ENCODE measurements around the gene IL17RA. TPM values are rescaled to one million over a fixed set of nuclear protein-coding genes. Genes with fewer than 3 reads are reported as not detected.

IL17RA gene
- total and polyA plus RNA-seq, 2 of the 4 experiments (the other 2 are of a cell fraction): 5.2 to 15.3 TPM

GRCh38 chr22:17097062-17097461 is 12.3 kb downstream of the IL17RA start:
- Histone ChIP-seq H4K91ac (ENCODE audit: insufficient read depth, low read depth, low read length) (no peak overlapping the region), H2BK20ac (ENCODE audit: low read depth, low read length) (no peak overlapping the region), H3K9me1 (ENCODE audit: insufficient read depth, low read length) (peaks cover 5% of the 10 kb centered on the region; the same call in 1 of the 2 replicates), H3K9ac (ENCODE audit: low read depth, low read length) (no peak overlapping the region), H3K4me3 (ENCODE audit: insufficient read depth, low read depth, low read length) (no peak overlapping the region), H3K27me3 (ENCODE audit: control insufficient read depth, insufficient read depth, low read length) (no peaks in the 10 kb centered on the region), H2AFZ (replicated peaks; ENCODE audit: low read length, poor library complexity) (no peak overlapping the region), H3K27ac (ENCODE audit: insufficient read depth, low read length) (no peak overlapping the region), H3K9me3 (ENCODE audit: control insufficient read depth, insufficient read depth, low read length) (no peaks in the 10 kb centered on the region), H2BK5ac (ENCODE audit: low read depth, low read length, poor library complexity, severe bottlenecking) (no peak overlapping the region), H4K20me1 (ENCODE audit: insufficient read depth, low read length) (peaks cover 30% of the 10 kb centered on the region), H2BK120ac (ENCODE audit: low read depth, low read length) (no peak overlapping the region), H4K8ac (ENCODE audit: low read depth in 2 of 2, low read length in 2 of 2) (no peak overlapping the region), H3K4me2 (ENCODE audit: low read depth, low read length) (no peak overlapping the region), H3K14ac (replicated peaks; ENCODE audit: low read depth, low read length) (no peak overlapping the region), H3K79me1 (ENCODE audit: low read depth in 1 of 2, low read length in 2 of 2) (peaks cover 19 to 33% of the 10 kb centered on the region in 2 experiments), H3K23ac (ENCODE audit: low read depth, low read length) (no peak overlapping the region), H3K4me1 (ENCODE audit: control insufficient read depth, insufficient read depth, low read length) (no peaks in the 10 kb centered on the region; the same call in 1 of the 2 replicates), H2AK5ac (ENCODE audit: low read depth, low read length) (no peak overlapping the region), H3K18ac (ENCODE audit: low read depth, low read length) (no peak overlapping the region), H3K36me3 (ENCODE audit: control insufficient read depth, insufficient read depth, low read length) (peaks cover 34% of the 10 kb centered on the region), H2AK9ac (replicated peaks; ENCODE audit: low read depth, low read length, poor library complexity) (no peak overlapping the region), H4K5ac (ENCODE audit: low read depth, low read length) (no peak overlapping the region), H2BK15ac (ENCODE audit: low read depth, low read length) (no peak overlapping the region), H3K56ac (ENCODE audit: extremely low read depth, insufficient read depth, low read length) (no peak overlapping the region), H3K4ac (ENCODE audit: low read depth, low read length) (no peak overlapping the region)
- TF ChIP-seq CTCF (conservative IDR thresholded peaks at IDR 0.05; ENCODE audit: low read depth, low read length) (no peak), MAZ (IDR thresholded peaks at IDR 0.05; ENCODE audit: borderline replicate concordance, low read depth, low read length) (no peak), RFX5 (IDR thresholded peaks at IDR 0.05; ENCODE audit: low read depth, low read length) (no peak), RAD21 (IDR thresholded peaks at IDR 0.05; ENCODE audit: low read length) (no peak), CEBPB (IDR thresholded peaks at IDR 0.05; ENCODE audit: low read depth, low read length) (no peak), USF2 (IDR thresholded peaks at IDR 0.05; ENCODE audit: low read depth, low read length) (no peak), NFE2L2 (IDR thresholded peaks at IDR 0.05; ENCODE audit: low read depth, low read length) (no peak), MAFK (IDR thresholded peaks at IDR 0.05; ENCODE audit: low read depth, low read length) (no peak), CHD1 (IDR thresholded peaks at IDR 0.05; ENCODE audit: low read depth, low read length) (no peak), BHLHE40 (IDR thresholded peaks at IDR 0.05; ENCODE audit: low read depth, low read length) (no peak), SMC3 (IDR thresholded peaks at IDR 0.05; ENCODE audit: low read depth, low read length) (no peak), FOS (IDR thresholded peaks at IDR 0.05; ENCODE audit: low read depth, low read length) (no peak), RCOR1 (IDR thresholded peaks at IDR 0.05; ENCODE audit: insufficient replicate concordance, low read length) (no peak), ELK1 (IDR thresholded peaks at IDR 0.05; ENCODE audit: borderline replicate concordance, low read depth, low read length) (no peak), POLR2A (IDR thresholded peaks at IDR 0.05; ENCODE audit: low read depth, low read length) (no peak), MXI1 (IDR thresholded peaks at IDR 0.05; ENCODE audit: borderline replicate concordance, low read depth, low read length) (no peak)
- dilution Hi-C loops (cut with HindIII; ENCODE audit: low sequenced_read_pairs, unreplicated experiment) (no loop called here), intact Hi-C loops (cut with micrococcal nuclease) (no loop called here), in situ Hi-C loops (cut with MboI; ENCODE audit: low sequenced_read_pairs) (loop anchor here (25.0 kb wide), 1 partner anchor 715 kb away; no protein-coding TSS in a partner anchor)
- no TSS peak for BruUV-seq (replicated peaks)
- DNase-seq: no peak
- 100% methylated on average over 1 of the region's 6 CpGs; no CpG with 5 or more reads in 1 of the 2 experiments for WGBS, 2 experiments (ENCODE audit: extremely low coverage in 2 of 2, insufficient read length in 1 of 2)
- ATAC-seq (ENCODE audit: low read depth): no peak
- ChIA-PET POLR2A (ENCODE audit: unreplicated experiment) (no interaction called here), CTCF (interaction anchor here (0.7 kb wide), 1 partner anchor 415 kb away, joined by 3 read pairs; no protein-coding TSS in a partner anchor)
